Kidney (tissue), 14 donors: ENCODE data around the gene ZP1. TPM values are rescaled to one million over a fixed set of nuclear protein-coding genes. Genes with fewer than 3 reads are reported as not detected.

Source experiments
- DNase-seq, 5 donors: peaks; one replicate each; pipeline ENCODE4 v3.0.0-alpha.2; 2013 to 2020
- FAIRE-seq: peaks from 2 replicates; lab custom pipeline; 2012; peaks lifted over from hg19 to GRCh38; lab: Jason Lieb, UNC
- H3K27ac ChIP-seq, 2 donors: one replicate each; pipeline ENCODE4 v1.7.0; 2013; ENCODE audit warnings: low read depth in 2 of 2, low read length in 2 of 2, inconsistent platforms in 1 of 2
- H3K27me3 ChIP-seq: one replicate; pipeline ENCODE4 v1.7.1; 2013; ENCODE audit warnings: low read length, inconsistent platforms; ENCODE audit not compliant: control insufficient read depth, insufficient read depth
- H3K36me3 ChIP-seq, 3 donors: one replicate each; pipeline versions ENCODE4 v1.7.0 to v1.7.1; 2013; ENCODE audit warnings: low read length in 3 of 3, control low read depth in 1 of 3, inconsistent platforms in 1 of 3; ENCODE audit not compliant: insufficient read depth in 3 of 3, control insufficient read depth in 2 of 3
- H3K4me1 ChIP-seq, 3 donors: one replicate each; pipeline versions ENCODE4 v1.7.0 to v1.7.1; 2013; ENCODE audit warnings: low read length in 3 of 3, inconsistent platforms in 1 of 3, low read depth in 1 of 3; ENCODE audit not compliant: control insufficient read depth in 2 of 3, insufficient read depth in 2 of 3
- H3K4me3 ChIP-seq, 3 donors: one replicate each; pipeline versions ENCODE4 v1.7.0 to v1.8.1; 2013; ENCODE audit warnings: low read length in 3 of 3, control low read depth in 1 of 3, inconsistent platforms in 1 of 3
- H3K9ac ChIP-seq, 3 donors: one replicate each; pipeline versions ENCODE4 v1.7.0 to v1.7.1; 2013; ENCODE audit warnings: low read length in 3 of 3, control low read depth in 1 of 3, inconsistent platforms in 1 of 3
- H3K9me3 ChIP-seq, 3 donors: one replicate each; pipeline versions ENCODE4 v1.7.0 to v1.7.1; 2013; ENCODE audit warnings: low read length in 3 of 3, control low read depth in 1 of 3, inconsistent platforms in 1 of 3; ENCODE audit not compliant: control insufficient read depth in 2 of 3, insufficient read depth in 1 of 3
- intact Hi-C: fragments of 100-400 bp; cut with DNase I; formaldehyde crosslinking; loops from one replicate; pipeline ENCODE4 v1.11.1; 2022
- polyA plus RNA-seq: library from polyadenylated mRNA; stranded (reverse); fragments of 350-450 nt; fragmentation: Illumina TruSeq; extraction: RNeasy Lipid Tissue Mini Kit (QIAGEN cat#74804); gene quantifications from one replicate; pipeline ENCODE4 v1.2.3, GENCODE V29; 2014; ENCODE audit warnings: low read depth, low replicate concordance; ENCODE audit not compliant: insufficient read depth
- total RNA-seq: library from RNA; stranded (reverse); fragmentation: NEBNext Ultra II Directional; extraction: Animal tissue kit (Norgen Biotek cat#: 25700); gene quantifications from one replicate; pipeline ENCODE4 v1.2.1, GENCODE V29; 2021
- TF ChIP-seq, protein P1 (sequence below): IDR thresholded peaks from 3 replicates; pipeline ENCODE4 v1.5.1; 2012; ENCODE audit warnings: mild to moderate bottlenecking, moderate library complexity, borderline replicate concordance; ENCODE audit not compliant: insufficient read depth; ENCODE audit errors: extremely low read depth
- donor health status: control.
- donor health status: control.
- donor health status: control.
- donor health status: control.
- donor health status: control.
- donor health status: DM: yes; HTN: yes; CAD: no.
- donor health status: Normal renal cell carcinoma (clear cell type).

The ZP1 gene
- total and polyA plus RNA-seq, 2 donors from 2014 or later, result not detected

DNA sequence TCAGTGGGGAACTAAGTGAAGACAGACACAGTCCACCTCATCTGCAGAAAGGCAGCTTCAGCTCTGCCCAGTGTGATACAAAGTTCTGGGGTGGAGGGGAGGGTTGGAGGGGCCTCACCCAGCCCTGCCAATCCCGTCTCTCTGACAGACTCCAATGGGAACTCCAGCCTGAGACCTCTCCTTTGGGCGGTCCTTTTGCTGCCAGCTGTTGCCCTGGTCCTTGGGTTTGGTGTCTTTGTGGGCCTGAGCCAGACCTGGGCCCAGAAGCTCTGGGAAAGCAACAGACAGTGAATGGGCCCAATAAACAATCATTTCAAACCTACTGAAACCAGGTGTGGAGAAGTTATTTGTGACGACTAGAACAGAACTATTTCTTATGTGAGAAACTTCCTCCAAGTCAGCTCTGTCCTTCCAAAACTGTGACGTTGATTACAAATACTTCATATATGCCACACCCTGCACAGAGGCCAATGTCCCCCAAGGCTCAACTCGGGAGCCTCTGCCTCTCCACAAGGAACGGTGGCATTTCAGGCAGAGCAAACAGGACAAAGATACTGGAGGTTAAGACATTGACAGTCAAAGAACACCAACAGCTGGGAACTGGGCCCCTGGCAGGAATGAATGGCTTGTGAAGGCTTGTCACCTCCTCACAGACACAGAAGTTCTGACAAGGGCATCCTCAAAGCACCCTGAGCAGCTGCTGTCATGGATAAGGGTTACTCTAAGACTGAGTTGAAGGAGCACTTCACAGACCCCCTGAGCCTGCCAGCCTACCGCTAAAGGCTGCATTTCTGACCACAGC lies 8.2 kb downstream of the ZP1 start:
- peak in 1 of 5 donors; percentile 22 for DNase-seq
- intact Hi-C loops, result no loop called here
- Histone ChIP-seq H3K27ac (no peak overlapping the region), H3K4me1 (no peaks in the 10 kb centered on the region), H3K27me3 (no peaks in the 10 kb centered on the region), H3K9ac (no peak overlapping the region), H3K36me3 (peaks cover 0 to 5% (median 0%) of the 10 kb centered on the region in 3 donors), H3K9me3 (no peaks in the 10 kb centered on the region), H3K4me3 (no peak overlapping the region)
- TF ChIP-seq, protein P1, sequence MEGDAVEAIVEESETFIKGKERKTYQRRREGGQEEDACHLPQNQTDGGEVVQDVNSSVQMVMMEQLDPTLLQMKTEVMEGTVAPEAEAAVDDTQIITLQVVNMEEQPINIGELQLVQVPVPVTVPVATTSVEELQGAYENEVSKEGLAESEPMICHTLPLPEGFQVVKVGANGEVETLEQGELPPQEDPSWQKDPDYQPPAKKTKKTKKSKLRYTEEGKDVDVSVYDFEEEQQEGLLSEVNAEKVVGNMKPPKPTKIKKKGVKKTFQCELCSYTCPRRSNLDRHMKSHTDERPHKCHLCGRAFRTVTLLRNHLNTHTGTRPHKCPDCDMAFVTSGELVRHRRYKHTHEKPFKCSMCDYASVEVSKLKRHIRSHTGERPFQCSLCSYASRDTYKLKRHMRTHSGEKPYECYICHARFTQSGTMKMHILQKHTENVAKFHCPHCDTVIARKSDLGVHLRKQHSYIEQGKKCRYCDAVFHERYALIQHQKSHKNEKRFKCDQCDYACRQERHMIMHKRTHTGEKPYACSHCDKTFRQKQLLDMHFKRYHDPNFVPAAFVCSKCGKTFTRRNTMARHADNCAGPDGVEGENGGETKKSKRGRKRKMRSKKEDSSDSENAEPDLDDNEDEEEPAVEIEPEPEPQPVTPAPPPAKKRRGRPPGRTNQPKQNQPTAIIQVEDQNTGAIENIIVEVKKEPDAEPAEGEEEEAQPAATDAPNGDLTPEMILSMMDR, result no peak
- no peak for FAIRE-seq

DNA sequence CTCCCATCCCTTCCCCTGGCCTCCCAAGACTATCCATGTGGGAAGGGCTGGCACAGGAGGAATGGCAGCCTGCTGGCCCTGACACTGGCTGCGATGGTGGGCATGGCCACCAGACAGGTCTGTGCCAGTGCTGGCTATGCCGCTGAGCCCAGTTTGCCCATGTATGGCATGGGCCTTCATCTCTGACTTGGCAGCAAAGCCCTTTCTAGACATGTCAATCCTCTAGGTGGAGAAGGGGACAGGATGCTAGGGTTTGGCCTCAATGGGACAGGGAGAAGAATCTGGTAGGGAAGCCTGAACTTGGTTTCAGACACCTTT lies 8.8 kb downstream of the ZP1 start:
- H3K36me3 ChIP-seq, result peaks cover 0 to 9% (median 0%) of the 10 kb centered on the region in 3 donors
- TF ChIP-seq, protein P1, result no peak
- H3K4me1 ChIP-seq, result no peaks in the 10 kb centered on the region
- H3K9ac ChIP-seq, result no peak overlapping the region
- no peak for FAIRE-seq
- intact Hi-C loops, result no loop called here
- peak in 1 of 5 donors; percentile 22 for DNase-seq
- no peak overlapping the region for H3K4me3 ChIP-seq
- no peaks in the 10 kb centered on the region for H3K27me3 ChIP-seq
- no peak overlapping the region for H3K27ac ChIP-seq
- no peaks in the 10 kb centered on the region for H3K9me3 ChIP-seq

DNA sequence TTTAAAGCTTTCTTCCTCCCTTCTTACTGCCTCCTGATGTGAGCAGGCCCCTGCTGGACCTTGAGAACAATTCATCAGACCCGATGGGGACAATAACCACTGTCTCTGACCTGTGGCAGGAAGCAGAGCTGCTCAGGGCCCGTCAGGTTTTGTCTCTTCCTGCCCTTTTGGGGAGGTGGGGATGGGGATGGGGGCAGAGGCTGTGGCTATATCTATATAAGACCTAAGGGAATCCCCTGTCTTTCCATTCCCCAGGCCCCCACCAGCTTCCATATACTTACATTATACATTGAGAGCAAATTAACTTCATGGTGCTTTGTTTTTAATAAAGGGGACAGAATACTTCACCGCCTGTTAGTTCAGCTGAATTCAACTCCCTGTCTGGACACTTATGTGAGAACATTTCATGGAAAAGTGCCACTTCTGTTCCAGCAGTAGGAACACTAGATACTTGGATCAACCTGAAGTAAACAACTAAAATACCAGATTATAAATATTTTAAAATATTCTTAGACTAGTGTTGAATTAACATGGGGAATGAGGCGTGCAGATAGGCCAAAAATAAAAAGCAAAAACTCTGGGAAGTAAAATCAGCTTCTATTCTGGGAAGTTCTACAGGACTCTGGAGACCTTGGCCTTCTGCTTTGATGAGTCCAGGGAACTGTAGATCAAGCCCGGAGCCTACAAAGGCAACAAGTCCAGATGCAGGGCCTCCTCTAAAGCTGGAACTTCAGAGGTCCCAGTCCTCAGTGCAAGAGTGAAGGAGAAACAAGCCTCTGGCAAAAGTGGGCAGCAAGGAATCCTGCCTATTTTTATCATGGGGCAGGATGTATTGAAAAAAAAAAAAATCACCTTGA lies 11.1 kb downstream of the ZP1 start:
- Histone ChIP-seq H3K9ac (no peak overlapping the region), H3K27ac (no peak overlapping the region), H3K4me1 (no peaks in the 10 kb centered on the region), H3K36me3 (peaks cover 0 to 9% (median 0%) of the 10 kb centered on the region in 3 donors), H3K9me3 (no peaks in the 10 kb centered on the region), H3K4me3 (no peak overlapping the region), H3K27me3 (no peaks in the 10 kb centered on the region)
- TF ChIP-seq, protein P1, result no peak
- FAIRE-seq, result no peak
- DNase-seq, result no peak
- intact Hi-C loops, result no loop called here
